IMR-90 (cell line): ENCODE results near the gene MLLT10. TPM values are rescaled to one million over a fixed set of nuclear protein-coding genes. Genes with fewer than 3 reads are reported as not detected.

Experiments used
- ATAC-seq: fragments of 200-7000 bp; cut with Tn5 transposase; 2 replicates; pipeline ENCODE4 v1.9.1; 2020; ENCODE audit warnings: low read depth, mild to moderate bottlenecking, moderate library complexity
- BruUV-seq: library from RNA; stranded (reverse); fragments of 400-500 nt; replicated peaks from 2 replicates; lab custom pipeline; 2021; lab: Mats Ljungman, UMichigan
- CTCF ChIA-PET: fragments of 300-600 bp; formaldehyde crosslinking; extraction: SDS; loops from one replicate; lab custom pipeline; 2021; ENCODE audit warnings: antibody characterized with exemption; lab: Yijun Ruan, JAX
- POLR2A ChIA-PET: fragments of 300-600 bp; sonication (Branson Sonifier 250); formaldehyde crosslinking; loops from one replicate; lab custom pipeline; 2022; ENCODE audit warnings: antibody characterized with exemption; ENCODE audit not compliant: unreplicated experiment; lab: Charles Lee
- DNase-seq: peaks from one replicate; pipeline ENCODE4 v3.0.0; 2013
- H2AFZ ChIP-seq: replicated peaks from 2 replicates; pipeline ENCODE3; 2013; ENCODE audit warnings: low read length, mild to moderate bottlenecking; ENCODE audit not compliant: poor library complexity
- H2AK5ac ChIP-seq: 2 replicates; pipeline ENCODE4 v1.6.1; 2013; ENCODE audit warnings: low read depth, low read length, inconsistent platforms
- H2AK9ac ChIP-seq: replicated peaks from 2 replicates; pipeline ENCODE3; 2013; ENCODE audit warnings: mild to moderate bottlenecking, low read depth, low read length, moderate library complexity; ENCODE audit not compliant: poor library complexity
- H2BK120ac ChIP-seq: 2 replicates; pipeline ENCODE4 v1.6.1; 2013; ENCODE audit warnings: low read depth, low read length, inconsistent platforms
- H2BK15ac ChIP-seq: 3 replicates; pipeline ENCODE4 v1.6.1; 2013; ENCODE audit warnings: low read depth, low read length, inconsistent platforms
- H2BK20ac ChIP-seq: 2 replicates; pipeline ENCODE4 v1.6.1; 2013; ENCODE audit warnings: low read depth, mild to moderate bottlenecking, inconsistent platforms, low read length, moderate library complexity
- H2BK5ac ChIP-seq: 2 replicates; pipeline ENCODE4 v1.6.1; 2013; ENCODE audit warnings: mild to moderate bottlenecking, low read depth, low read length, inconsistent platforms; ENCODE audit not compliant: poor library complexity, severe bottlenecking
- H3K14ac ChIP-seq: replicated peaks from 2 replicates; pipeline ENCODE4 v1.6.1; 2013; ENCODE audit warnings: low read depth, low read length, inconsistent platforms
- H3K18ac ChIP-seq: 2 replicates; pipeline ENCODE4 v1.6.1; 2013; ENCODE audit warnings: low read depth, low read length, control low read depth
- H3K23ac ChIP-seq: 2 replicates; pipeline ENCODE4 v1.6.1; 2013; ENCODE audit warnings: low read depth, low read length, inconsistent platforms
- H3K27ac ChIP-seq: 2 replicates; pipeline ENCODE4 v1.5.1; 2013; ENCODE audit warnings: mild to moderate bottlenecking, control low read depth, low read length; ENCODE audit not compliant: insufficient read depth
- H3K27me3 ChIP-seq: 2 replicates; pipeline ENCODE4 v1.6.1; 2013; ENCODE audit warnings: low read length; ENCODE audit not compliant: control insufficient read depth, insufficient read depth
- H3K36me3 ChIP-seq: 2 replicates; pipeline ENCODE4 v1.6.1; 2013; ENCODE audit warnings: low read length, mixed read lengths; ENCODE audit not compliant: control insufficient read depth, insufficient read depth
- H3K4ac ChIP-seq: 2 replicates; pipeline ENCODE4 v1.6.1; 2013; ENCODE audit warnings: low read depth, low read length, inconsistent platforms
- H3K4me1 ChIP-seq: 2 replicates; pipeline ENCODE4 v1.6.1; 2013; ENCODE audit warnings: low read length, mixed read lengths; ENCODE audit not compliant: control insufficient read depth, insufficient read depth
- H3K4me2 ChIP-seq: 2 replicates; pipeline ENCODE4 v1.6.1; 2013; ENCODE audit warnings: low read depth, mild to moderate bottlenecking, control low read depth, low read length, moderate library complexity
- H3K4me3 ChIP-seq: 2 replicates; pipeline ENCODE4 v1.5.1; 2013; ENCODE audit warnings: low read depth, mild to moderate bottlenecking, control low read depth, low read length, moderate library complexity; ENCODE audit not compliant: insufficient read depth
- H3K56ac ChIP-seq: 2 replicates; pipeline ENCODE4 v1.6.1; 2013; ENCODE audit warnings: low read length, inconsistent platforms; ENCODE audit not compliant: insufficient read depth; ENCODE audit errors: extremely low read depth
- H3K79me1 ChIP-seq, 2 experiments: 2 replicates each; pipeline ENCODE4 v1.6.1; 2013; ENCODE audit warnings: low read length in 2 of 2, inconsistent platforms in 1 of 2, low read depth in 1 of 2
- H3K9ac ChIP-seq: 2 replicates; pipeline ENCODE4 v1.6.1; 2013; ENCODE audit warnings: low read depth, low read length, control low read depth
- H3K9me1 ChIP-seq: 2 replicates; pipeline ENCODE4 v1.6.1; 2013; ENCODE audit warnings: low read length, inconsistent platforms; ENCODE audit not compliant: insufficient read depth
- H3K9me3 ChIP-seq: 2 replicates; pipeline ENCODE4 v1.6.1; 2013; ENCODE audit warnings: low read length; ENCODE audit not compliant: control insufficient read depth, insufficient read depth
- H4K20me1 ChIP-seq: 2 replicates; pipeline ENCODE4 v1.6.1; 2013; ENCODE audit warnings: low read length, inconsistent platforms; ENCODE audit not compliant: insufficient read depth
- H4K5ac ChIP-seq: 2 replicates; pipeline ENCODE4 v1.6.1; 2013; ENCODE audit warnings: mild to moderate bottlenecking, low read depth, low read length, control low read depth
- H4K8ac ChIP-seq, 2 experiments: 2 replicates each; pipeline ENCODE4 v1.6.1; 2013; ENCODE audit warnings: low read depth in 2 of 2, low read length in 2 of 2, control low read depth in 1 of 2, inconsistent platforms in 1 of 2
- H4K91ac ChIP-seq: 2 replicates; pipeline ENCODE4 v1.6.1; 2013; ENCODE audit warnings: low read depth, low read length, inconsistent platforms; ENCODE audit not compliant: insufficient read depth
- CTCF ChIP-seq: conservative IDR thresholded peaks from 2 replicates; pipeline ENCODE4 v1.5.1; 2012; ENCODE audit warnings: mild to moderate bottlenecking, low read depth, low read length, improper control_type of control experiment
- ELK1 ChIP-seq: fragments of 150-350 bp; IDR thresholded peaks from 2 replicates; pipeline ENCODE4 v1.6.1; 2016; ENCODE audit warnings: low read depth, mild to moderate bottlenecking, low read length, moderate library complexity, borderline replicate concordance
- FOS ChIP-seq: fragments of 150-350 bp; IDR thresholded peaks from 2 replicates; pipeline ENCODE4 v1.6.1; 2016; ENCODE audit warnings: low read depth, low read length
- MAFK ChIP-seq: IDR thresholded peaks from 2 replicates; pipeline ENCODE4 v1.6.1; 2012; ENCODE audit warnings: low read depth, low read length, improper control_type of control experiment
- SMC3 ChIP-seq: fragments of 150-350 bp; IDR thresholded peaks from 2 replicates; pipeline ENCODE4 v1.6.1; 2016; ENCODE audit warnings: low read depth, mild to moderate bottlenecking, antibody characterized with exemption, low read length, moderate library complexity
- USF2 ChIP-seq: fragments of 150-350 bp; IDR thresholded peaks from 2 replicates; pipeline ENCODE4 v1.6.1; 2017; ENCODE audit warnings: mild to moderate bottlenecking, antibody characterized with exemption, low read length, low read depth
- WGBS, 2 experiments: methylation state at CpG; one replicate each; pipeline versions ENCODE4 v1.1.5 to v1.1.7; 2013; ENCODE audit warnings: missing lambda C conversion rate in 2 of 2; ENCODE audit not compliant: insufficient read length in 1 of 2; ENCODE audit errors: extremely low coverage in 2 of 2; 5-methylcytosine and 5-hydroxymethylcytosine counted together
- dilution Hi-C: fragments of 300-500 bp; cut with HindIII; formaldehyde crosslinking; loops from one replicate; pipeline ENCODE4 v1.14.3; 2018; ENCODE audit warnings: low sequenced_read_pairs; ENCODE audit not compliant: unreplicated experiment
- in situ Hi-C: fragments of 300-500 bp; cut with MboI; formaldehyde crosslinking; loops from 3 replicates; pipeline ENCODE4 v1.14.3; 2019; ENCODE audit warnings: low sequenced_read_pairs, inconsistent platforms, mixed read lengths
- intact Hi-C: fragments of 100-400 bp; cut with micrococcal nuclease; formaldehyde crosslinking; loops from 2 replicates; pipeline ENCODE4 v1.10.0; 2022
- polyA plus RNA-seq, 3 experiments: library from polyadenylated mRNA; depleted of rRNA; stranded (reverse); fragments of >200 nt; gene quantifications; 2 replicates each; pipeline ENCODE4 v1.2.3, GENCODE V29; 2012; ENCODE audit warnings: low replicate concordance in 1 of 3
- total RNA-seq: library from RNA; depleted of rRNA; stranded (reverse); fragments of >200 nt; gene quantifications from 2 replicates; pipeline ENCODE4 v1.2.3, GENCODE V29; 2012

Gene MLLT10
- total and polyA plus RNA-seq, 2 of the 4 experiments (the other 2 are of a cell fraction): 22.5 to 29.0 TPM

GRCh38 chr10:21692916-21693315, 158.9 kb downstream of the MLLT10 start:
- dilution Hi-C loops: no loop called here
- Histone ChIP-seq H2AFZ (no peak overlapping the region), H2BK120ac (no peak overlapping the region)

More at GRCh38 chr10:21692916-21693315, 158.9 kb downstream of the MLLT10 start:
- Histone ChIP-seq H3K9me3 (no peaks in the 10 kb centered on the region), H4K20me1 (peaks cover 4% of the 10 kb centered on the region; the same call in 1 of the 2 replicates), H3K4me1 (no peaks in the 10 kb centered on the region), H3K56ac (no peak overlapping the region), H3K23ac (no peak overlapping the region), H3K4ac (no peak overlapping the region), H3K36me3 (peaks cover 5% of the 10 kb centered on the region), H3K9me1 (peaks cover 10% of the 10 kb centered on the region; the same call in 1 of the 2 replicates), H4K8ac (no peak overlapping the region), H2BK20ac (no peak overlapping the region), H3K4me2 (no peak overlapping the region), H3K18ac (no peak overlapping the region), H4K5ac (no peak overlapping the region), H2AK9ac (no peak overlapping the region), H3K27ac (no peak overlapping the region), H3K4me3 (no peak overlapping the region), H2AK5ac (no peak overlapping the region), H2BK15ac (no peak overlapping the region), H2BK5ac (no peak overlapping the region), H3K14ac (no peak overlapping the region), H3K9ac (no peak overlapping the region), H4K91ac (no peak overlapping the region), H3K79me1 (peaks cover 7 to 34% of the 10 kb centered on the region in 2 experiments; a peak in 3 of 4 replicates), H3K27me3 (no peaks in the 10 kb centered on the region)
- in situ Hi-C loops: no loop called here
- DNase-seq (no peak), ATAC-seq (peak; percentile 11; the same call in 1 of the 2 replicates)
- no CpG with 5 or more reads among the region's 1 CpG for WGBS, 2 experiments
- POLR2A ChIA-PET: no interaction called here
- BruUV-seq: no TSS peak
- TF ChIP-seq CTCF: no peak
- no peak for TF ChIP-seq SMC3
- TF ChIP-seq ELK1: no peak
- TF ChIP-seq FOS: 0 out of 2 replicates have a peak, but pooled peaks have one; percentile 17
- no peak for TF ChIP-seq USF2
- TF ChIP-seq MAFK: no peak
- intact Hi-C loops: loop anchor here (1.0 kb wide), 1 partner anchor 12 kb away; no protein-coding TSS in a partner anchor
- CTCF ChIA-PET: no interaction called here
